Kidney capillary endothelial cell (primary cell): ENCODE results near the gene GMPPA.

Source experiments
- DNase-seq: peaks from one replicate; pipeline ENCODE4 v3.0.0-alpha.2; 2018; ENCODE audit warnings: low spot score

Gene GMPPA

GRCh38 chr2:219486380-219486959 is 12.2 kb upstream of the GMPPA start:
- DNase-seq = no peak

- DNase-seq = no peak
Observed at GRCh38 chr2:219488149-219488843, 10.4 kb upstream of the GMPPA start.

DNA sequence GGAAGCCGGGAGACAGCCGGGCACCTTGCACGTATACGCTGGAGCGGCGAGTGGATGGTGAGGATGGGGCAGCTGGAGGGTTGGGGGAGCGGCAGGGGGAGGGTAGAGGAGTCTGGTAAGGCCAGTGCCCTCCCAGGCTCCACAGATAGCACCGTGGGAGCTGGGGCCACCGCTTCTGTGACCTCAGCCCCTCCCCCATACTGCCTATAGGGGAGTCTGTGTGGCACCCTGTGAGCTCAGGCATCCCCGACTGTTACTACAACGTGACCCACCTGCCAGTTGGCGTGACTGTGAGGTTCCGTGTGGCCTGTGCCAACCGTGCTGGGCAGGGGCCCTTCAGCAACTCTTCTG is 9.9 kb upstream of the GMPPA start:
- DNase-seq = no peak

DNA sequence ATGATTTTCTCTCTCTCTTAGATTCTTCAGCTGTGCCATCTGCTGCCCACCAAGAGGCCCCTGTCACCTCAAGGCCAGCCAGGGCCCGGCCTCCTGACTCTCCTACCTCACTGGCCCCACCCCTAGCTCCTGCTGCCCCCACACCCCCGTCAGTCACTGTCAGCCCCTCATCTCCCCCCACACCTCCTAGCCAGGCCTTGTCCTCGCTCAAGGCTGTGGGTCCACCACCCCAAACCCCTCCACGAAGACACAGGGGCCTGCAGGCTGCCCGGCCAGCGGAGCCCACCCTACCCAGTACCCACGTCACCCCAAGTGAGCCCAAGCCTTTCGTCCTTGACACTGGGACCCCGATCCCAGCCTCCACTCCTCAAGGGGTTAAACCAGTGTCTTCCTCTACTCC is 9.4 kb upstream of the GMPPA start:
- no peak for DNase-seq

DNA sequence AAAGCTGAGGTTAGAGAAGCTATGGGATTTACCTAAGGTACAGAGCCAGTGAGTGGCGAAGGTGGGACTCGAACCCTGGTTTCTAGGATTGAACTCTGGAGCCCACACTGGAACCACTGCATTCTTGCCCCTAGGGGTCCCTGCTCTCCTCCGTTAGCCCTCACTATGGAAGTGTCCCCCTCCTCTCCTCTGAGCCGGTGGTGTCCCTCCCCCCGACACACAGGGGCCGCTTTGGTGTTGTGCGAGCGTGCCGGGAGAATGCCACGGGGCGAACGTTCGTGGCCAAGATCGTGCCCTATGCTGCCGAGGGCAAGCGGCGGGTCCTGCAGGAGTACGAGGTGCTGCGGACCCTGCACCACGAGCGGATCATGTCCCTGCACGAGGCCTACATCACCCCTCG is 8.5 kb upstream of the GMPPA start:
- DNase-seq = no peak

GRCh38 chr2:219490600-219491130 is 8.0 kb upstream of the GMPPA start:
- no peak for DNase-seq

- DNase-seq = no peak
Observed at GRCh38 chr2:219491278-219491963, 7.3 kb upstream of the GMPPA start.

- no peak for DNase-seq
Observed at GRCh38 chr2:219492575-219492974, 6.1 kb upstream of the GMPPA start.

DNA sequence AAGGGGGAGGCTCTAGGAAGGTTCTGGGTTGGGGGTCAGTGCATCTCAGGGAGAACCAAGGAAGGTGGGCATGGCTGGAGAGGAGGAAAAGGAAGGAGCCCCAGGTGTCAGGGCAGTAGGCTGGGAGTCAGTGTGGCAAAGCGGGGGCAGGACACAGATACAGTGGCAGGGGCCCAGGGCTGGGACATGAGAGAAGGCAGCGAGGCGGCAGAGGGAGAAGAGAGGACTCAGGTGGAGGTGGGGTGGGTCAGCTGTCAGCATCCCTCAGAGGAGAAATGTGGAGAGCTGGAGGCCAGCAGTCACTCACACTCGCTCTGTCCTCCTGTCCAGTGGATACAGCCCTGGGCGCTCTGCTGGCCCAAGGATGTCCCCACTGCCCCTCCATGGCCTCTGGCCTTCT is 5.6 kb upstream of the GMPPA start:
- no peak for DNase-seq

DNA sequence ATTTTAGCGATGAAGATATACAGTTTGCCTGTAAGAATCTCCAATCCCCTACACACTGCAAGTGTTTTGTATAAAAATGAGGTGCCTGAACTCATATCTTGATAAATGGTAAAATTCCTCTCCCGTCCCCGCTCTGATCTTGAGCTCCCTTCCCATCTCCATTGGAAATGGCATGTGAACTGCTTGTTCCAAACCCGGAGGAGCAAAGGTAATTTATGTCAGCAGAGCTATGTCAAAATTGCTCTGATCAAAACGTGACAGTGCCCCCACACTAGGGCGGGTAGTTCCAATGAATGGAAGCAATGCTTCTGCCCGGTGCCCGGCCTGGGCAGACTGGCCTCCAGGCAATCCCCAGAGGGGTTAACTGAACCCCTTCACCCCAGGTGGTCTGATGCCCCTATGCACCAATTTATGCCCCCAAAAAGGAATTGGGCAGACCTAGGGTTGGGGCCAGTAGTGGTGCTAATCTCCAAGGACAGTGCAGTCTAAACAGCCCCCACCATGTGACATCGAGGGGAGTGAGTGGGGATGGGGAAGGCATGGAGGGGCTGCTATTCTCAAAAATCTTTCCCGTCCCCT is 3.6 kb upstream of the GMPPA start:
- DNase-seq = no peak

GRCh38 chr2:219495531-219496122 is 3.1 kb upstream of the GMPPA start:
- DNase-seq = peak; percentile 43

DNA sequence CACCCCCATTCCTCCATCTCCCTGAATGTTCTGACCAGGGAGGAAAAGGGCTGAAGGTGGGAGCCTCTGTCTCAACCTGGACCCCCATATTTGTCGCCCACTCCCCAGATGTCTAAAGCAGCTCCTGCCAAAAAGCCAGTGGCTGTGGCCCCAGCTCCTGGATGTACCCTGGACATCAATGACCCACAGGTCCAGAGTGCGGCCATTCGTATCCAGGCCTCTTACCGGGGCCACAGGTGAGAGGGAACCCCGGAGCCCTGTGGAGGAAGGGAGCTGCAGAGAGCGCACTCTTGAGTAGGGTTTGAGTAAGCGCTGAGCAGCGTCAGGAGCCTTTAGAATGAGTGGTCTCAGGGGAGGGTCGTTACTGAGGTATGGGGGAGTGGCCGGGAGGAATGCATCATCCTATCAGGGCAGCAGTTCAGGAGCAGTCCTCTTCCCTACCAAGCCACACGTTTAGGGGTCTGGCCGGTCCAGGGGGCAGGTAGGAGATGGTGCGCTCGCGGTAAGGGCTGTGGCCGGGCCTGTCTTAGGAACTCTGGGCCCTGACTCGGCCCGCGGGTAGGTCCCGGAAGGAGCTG is 2.4 kb upstream of the GMPPA start:
- no peak for DNase-seq

GRCh38 chr2:219496825-219497494 is 1.7 kb upstream of the GMPPA start:
- DNase-seq = no peak

DNA sequence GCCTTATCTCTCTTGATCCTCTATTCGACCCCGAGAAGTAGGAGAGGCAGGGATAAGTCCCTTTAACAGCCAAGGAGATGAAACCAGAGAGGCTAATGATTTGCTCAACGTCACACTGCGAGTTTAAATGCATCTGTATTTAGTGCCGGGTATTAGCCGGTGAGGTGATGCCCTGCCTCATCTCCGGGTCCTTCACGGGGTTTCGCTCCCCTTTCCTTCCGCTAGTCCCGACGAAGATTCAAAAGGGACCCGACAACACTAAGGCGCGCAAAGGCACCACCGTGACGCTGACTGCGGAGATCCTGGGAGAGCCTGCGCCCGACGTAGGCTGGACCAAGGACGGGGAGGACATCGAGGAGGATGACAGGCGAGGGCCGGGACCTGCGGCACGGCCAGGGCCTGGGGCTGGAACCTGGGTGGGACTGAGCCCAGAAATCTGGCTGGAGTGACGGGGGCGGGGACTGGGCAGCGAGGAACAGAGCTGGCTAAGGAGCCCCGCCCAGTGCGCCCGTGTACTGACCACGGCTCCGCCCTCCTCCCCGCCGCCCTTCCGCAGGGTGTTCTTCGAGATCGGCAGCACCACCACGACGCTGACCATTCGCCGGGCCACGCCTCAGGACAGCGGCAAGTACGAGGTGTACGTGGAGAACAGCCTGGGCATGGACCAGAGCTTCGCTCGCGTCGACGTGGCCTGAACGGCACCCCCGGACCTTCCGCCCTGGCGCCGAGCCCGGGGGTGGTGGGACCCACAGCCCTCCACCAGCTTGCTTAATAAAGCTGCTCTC is 1.0 kb upstream of the GMPPA start:
- DNase-seq = peak; percentile 50

- no peak for DNase-seq
Observed at GRCh38 chr2:219499058-219499307, 292 bp downstream of the GMPPA start.

DNA sequence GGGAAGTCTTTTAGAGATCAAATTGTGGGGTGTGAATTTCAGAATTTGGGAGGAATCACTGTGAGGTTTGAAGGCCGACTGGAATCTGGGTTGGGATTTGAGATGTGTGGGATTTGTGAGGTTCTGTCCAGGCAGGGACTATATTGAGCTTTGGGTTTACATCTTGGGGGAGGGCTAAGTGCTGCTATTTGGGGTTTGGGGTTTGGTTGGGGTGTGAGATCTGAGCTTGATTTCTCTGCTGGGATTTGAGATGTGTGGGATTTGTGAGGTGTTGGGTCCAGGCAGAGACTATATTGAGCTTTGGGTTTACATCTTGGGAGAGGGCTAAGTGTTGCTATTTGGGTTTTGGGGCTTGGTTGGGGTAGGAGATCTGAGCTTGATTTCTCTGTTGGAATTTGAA is 864 bp downstream of the GMPPA start:
- no peak for DNase-seq

DNA sequence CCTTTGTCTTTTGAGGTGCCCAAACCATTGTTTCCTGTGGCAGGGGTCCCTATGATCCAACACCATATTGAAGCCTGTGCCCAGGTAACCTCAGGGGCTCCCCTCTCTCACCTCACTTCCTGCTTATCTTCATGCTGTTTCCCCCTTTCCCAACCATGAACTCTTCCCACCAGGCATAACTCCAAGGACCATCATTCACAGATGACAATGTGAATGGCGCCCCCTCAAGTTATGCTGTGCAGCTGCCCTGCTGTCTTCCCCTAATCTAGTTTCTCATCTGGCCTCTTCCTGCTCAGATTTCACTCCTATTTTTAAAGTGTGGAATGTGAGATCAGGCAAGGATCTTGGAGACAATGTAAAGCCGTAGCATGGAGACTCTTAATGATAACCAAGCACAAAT is 1.4 kb downstream of the GMPPA start:
- DNase-seq = no peak

- DNase-seq = no peak
Observed at GRCh38 chr2:219501849-219502248, 3.2 kb downstream of the GMPPA start.

- DNase-seq = no peak
Observed at GRCh38 chr2:219502618-219503017, 3.9 kb downstream of the GMPPA start.

GRCh38 chr2:219505585-219505984 is 6.9 kb downstream of the GMPPA start:
- DNase-seq = no peak

GRCh38 chr2:219506153-219506801 is 7.6 kb downstream of the GMPPA start:
- no peak for DNase-seq
